ENCODE results near the gene RABAC1. TPM values are rescaled to one million over a fixed set of nuclear protein-coding genes. Genes with fewer than 3 reads are reported as not detected.

The RABAC1 gene
- total RNA-seq, 6 experiments from 2014 or later, result 245 to 349 (median 258) TPM

- TF ChIP-seq CTCF (IDR thresholded peaks at IDR 0.05), result no peak
- Mint-ChIP-seq H3K9me3 (no peaks in the 10 kb centered on the region), H3K36me3 (ENCODE audit: low read depth) (no peaks in the 10 kb centered on the region), H3K27me3 (ENCODE audit: insufficient read depth) (peaks cover 30% of the 10 kb centered on the region), H3K27ac (no peak overlapping the region), H3K4me1 (ENCODE audit: low read depth) (peaks cover 7% of the 10 kb centered on the region), H3K4me3 (no peak overlapping the region)
- no peak for DNase-seq
These were observed 34.7 kb downstream of the RABAC1 start for GRCh38 chr19:41924151-41925145.

- Mint-ChIP-seq H3K27ac (no peak overlapping the region), H3K4me3 (no peak overlapping the region), H3K4me1 (ENCODE audit: low read depth) (no peaks in the 10 kb centered on the region), H3K27me3 (ENCODE audit: insufficient read depth) (peaks cover 21% of the 10 kb centered on the region), H3K9me3 (no peaks in the 10 kb centered on the region), H3K36me3 (ENCODE audit: low read depth) (no peaks in the 10 kb centered on the region)
- DNase-seq, result no peak
- TF ChIP-seq CTCF (IDR thresholded peaks at IDR 0.05), result no peak
These were observed 35.9 kb downstream of the RABAC1 start for GRCh38 chr19:41923045-41923788.

- Mint-ChIP-seq H3K9me3 (no peaks in the 10 kb centered on the region), H3K27ac (no peak overlapping the region), H3K4me3 (no peak overlapping the region), H3K4me1 (ENCODE audit: low read depth) (no peaks in the 10 kb centered on the region), H3K36me3 (ENCODE audit: low read depth) (no peaks in the 10 kb centered on the region), H3K27me3 (ENCODE audit: insufficient read depth) (peaks cover 20% of the 10 kb centered on the region)
- no peak for TF ChIP-seq CTCF (IDR thresholded peaks at IDR 0.05)
- DNase-seq, result no peak
These were observed 36.5 kb downstream of the RABAC1 start for GRCh38 chr19:41922585-41922984.

GRCh38 chr19:41921577-41922576 is 37.2 kb downstream of the RABAC1 start:
- Mint-ChIP-seq H3K36me3 (ENCODE audit: low read depth) (no peaks in the 10 kb centered on the region), H3K4me1 (ENCODE audit: low read depth) (no peaks in the 10 kb centered on the region), H3K9me3 (no peaks in the 10 kb centered on the region), H3K27ac (no peak overlapping the region), H3K27me3 (ENCODE audit: insufficient read depth) (peaks cover 20% of the 10 kb centered on the region), H3K4me3 (no peak overlapping the region)
- no peak for DNase-seq
- no peak for TF ChIP-seq CTCF (IDR thresholded peaks at IDR 0.05)

All from HFFc6 (cell line).